ENCODE measurements around the gene GBX2.

GBX2 gene

GRCh38 chr2:236168110-236169080 is at the start of gene GBX2:
Gene GBX2 (minus strand): TSS chr2:236168386. CDS start chr2:236167971, 415 bp downstream.
- DNase-seq (ENCODE audit: low read depth), result no peak

GRCh38 chr2:236217926-236218325 is 49.7 kb upstream of the GBX2 start:
- no peak for DNase-seq (ENCODE audit: low read depth)

GRCh38 chr2:236216711-236217110 is 48.5 kb upstream of the GBX2 start:
- DNase-seq (ENCODE audit: low read depth), result no peak

- DNase-seq (ENCODE audit: low read depth), result no peak
Measured at GRCh38 chr2:236215761-236216333, 47.7 kb upstream of the GBX2 start.

GRCh38 chr2:236215196-236215595 is 47.0 kb upstream of the GBX2 start:
- no peak for DNase-seq (ENCODE audit: low read depth)

GRCh38 chr2:236214376-236214995 is 46.3 kb upstream of the GBX2 start:
- no peak for DNase-seq (ENCODE audit: low read depth)

GRCh38 chr2:236211296-236211695 is 43.1 kb upstream of the GBX2 start:
- no peak for DNase-seq (ENCODE audit: low read depth)

GRCh38 chr2:236210536-236210935 is 42.4 kb upstream of the GBX2 start:
- no peak for DNase-seq (ENCODE audit: low read depth)

GRCh38 chr2:236209996-236210395 is 41.8 kb upstream of the GBX2 start:
- DNase-seq (ENCODE audit: low read depth), result no peak

GRCh38 chr2:236209535-236209934 is 41.3 kb upstream of the GBX2 start:
- DNase-seq (ENCODE audit: low read depth), result no peak

- no peak for DNase-seq (ENCODE audit: low read depth)
Measured at GRCh38 chr2:236208019-236208926, 40.1 kb upstream of the GBX2 start.

GRCh38 chr2:236207472-236207871 is 39.3 kb upstream of the GBX2 start:
- no peak for DNase-seq (ENCODE audit: low read depth)

- DNase-seq (ENCODE audit: low read depth), result no peak
Measured at GRCh38 chr2:236205867-236206645, 37.9 kb upstream of the GBX2 start.

- DNase-seq (ENCODE audit: low read depth), result no peak
Measured at GRCh38 chr2:236204953-236205352, 36.8 kb upstream of the GBX2 start.

- no peak for DNase-seq (ENCODE audit: low read depth)
Measured at GRCh38 chr2:236200378-236200777, 32.2 kb upstream of the GBX2 start.

- DNase-seq (ENCODE audit: low read depth), result no peak
Measured at GRCh38 chr2:236196366-236196765, 28.2 kb upstream of the GBX2 start.

GRCh38 chr2:236195726-236196125 is 27.5 kb upstream of the GBX2 start:
- DNase-seq (ENCODE audit: low read depth), result no peak

- no peak for DNase-seq (ENCODE audit: low read depth)
Measured at GRCh38 chr2:236194786-236195185, 26.6 kb upstream of the GBX2 start.

- DNase-seq (ENCODE audit: low read depth), result no peak
Measured at GRCh38 chr2:236193026-236193425, 24.8 kb upstream of the GBX2 start.

GRCh38 chr2:236190674-236191073 is 22.5 kb upstream of the GBX2 start:
- no peak for DNase-seq (ENCODE audit: low read depth)

- no peak for DNase-seq (ENCODE audit: low read depth)
Measured at GRCh38 chr2:236184701-236185100, 16.5 kb upstream of the GBX2 start.

Measured in stimulated activated CD4-positive, alpha-beta T cell treated with anti-CD3 and anti-CD28 coated beads, Interleukin-2, amount 100 ng/mL, for 4 hours (primary cell).